ENCODE data around the gene GAPVD1.

GRCh38 chr9:125297917-125298316, 36.3 kb downstream of the GAPVD1 start:
- TF ChIP-seq CTCF (conservative IDR thresholded peaks at IDR 0.05; ENCODE audit: low read length) (no peak), EZH2phosphoT487 (IDR thresholded peaks at IDR 0.05; ENCODE audit: borderline replicate concordance, low read depth, low read length) (no peak)

Measured in OCI-LY7 (cell line).